HL-60 (cell line): ENCODE results near the gene PGBD5.

ENCODE experiments used
- POLR2AphosphoS5 ChIP-seq: IDR thresholded peaks from 2 replicates; pipeline ENCODE4 v1.6.1; 2012; ENCODE audit warnings: low read depth
- TF ChIP-seq, protein P1 (sequence below): IDR thresholded peaks from one replicate; pipeline ENCODE4 v1.5.1; 2011; ENCODE audit warnings: low read length, control low read depth, inconsistent platforms; ENCODE audit not compliant: insufficient read depth

DNA sequence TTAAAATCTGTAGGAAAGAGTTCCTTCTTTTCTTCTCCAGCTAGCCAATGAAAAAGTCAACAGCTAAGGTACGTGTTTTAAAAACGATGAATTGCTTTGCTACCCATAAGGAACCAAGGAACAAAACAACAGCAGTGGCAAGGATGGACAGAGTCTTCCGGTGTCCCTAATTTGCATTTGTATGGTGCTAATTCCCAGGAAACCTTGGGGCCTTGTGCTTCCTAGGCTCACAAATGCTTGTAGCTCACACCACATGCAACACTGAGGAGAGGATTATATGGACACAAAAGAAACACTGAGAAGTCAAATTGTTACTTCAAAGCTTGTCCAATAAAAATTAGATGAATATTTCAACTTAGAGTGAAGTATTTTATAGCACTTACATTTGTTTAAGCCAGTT, 1.8 kb upstream of the PGBD5 start:
- TF ChIP-seq, protein P1, sequence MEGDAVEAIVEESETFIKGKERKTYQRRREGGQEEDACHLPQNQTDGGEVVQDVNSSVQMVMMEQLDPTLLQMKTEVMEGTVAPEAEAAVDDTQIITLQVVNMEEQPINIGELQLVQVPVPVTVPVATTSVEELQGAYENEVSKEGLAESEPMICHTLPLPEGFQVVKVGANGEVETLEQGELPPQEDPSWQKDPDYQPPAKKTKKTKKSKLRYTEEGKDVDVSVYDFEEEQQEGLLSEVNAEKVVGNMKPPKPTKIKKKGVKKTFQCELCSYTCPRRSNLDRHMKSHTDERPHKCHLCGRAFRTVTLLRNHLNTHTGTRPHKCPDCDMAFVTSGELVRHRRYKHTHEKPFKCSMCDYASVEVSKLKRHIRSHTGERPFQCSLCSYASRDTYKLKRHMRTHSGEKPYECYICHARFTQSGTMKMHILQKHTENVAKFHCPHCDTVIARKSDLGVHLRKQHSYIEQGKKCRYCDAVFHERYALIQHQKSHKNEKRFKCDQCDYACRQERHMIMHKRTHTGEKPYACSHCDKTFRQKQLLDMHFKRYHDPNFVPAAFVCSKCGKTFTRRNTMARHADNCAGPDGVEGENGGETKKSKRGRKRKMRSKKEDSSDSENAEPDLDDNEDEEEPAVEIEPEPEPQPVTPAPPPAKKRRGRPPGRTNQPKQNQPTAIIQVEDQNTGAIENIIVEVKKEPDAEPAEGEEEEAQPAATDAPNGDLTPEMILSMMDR: no peak
- no peak for TF ChIP-seq POLR2AphosphoS5
